ENCODE results near the gene HDAC6.

HDAC6 gene

GRCh38 chrX:48789366-48790220 lies 12.3 kb upstream of the HDAC6 start:
- no peak overlapping the region for H3K4me3 ChIP-seq (ENCODE audit: low read depth, low read length)
- TF ChIP-seq CTCF (IDR thresholded peaks at IDR 0.05; ENCODE audit: low read depth, low read length): no peak

GRCh38 chrX:48790477-48790876 lies 11.4 kb upstream of the HDAC6 start:
- no peak for TF ChIP-seq CTCF (IDR thresholded peaks at IDR 0.05; ENCODE audit: low read depth, low read length)
- no peak overlapping the region for H3K4me3 ChIP-seq (ENCODE audit: low read depth, low read length)

- TF ChIP-seq CTCF (IDR thresholded peaks at IDR 0.05; ENCODE audit: low read depth, low read length): no peak
- no peak overlapping the region for H3K4me3 ChIP-seq (ENCODE audit: low read depth, low read length)
These were observed 10.6 kb upstream of the HDAC6 start for GRCh38 chrX:48791063-48791820.

GRCh38 chrX:48792219-48792618 lies 9.6 kb upstream of the HDAC6 start:
- no peak for TF ChIP-seq CTCF (IDR thresholded peaks at IDR 0.05; ENCODE audit: low read depth, low read length)
- no peak overlapping the region for H3K4me3 ChIP-seq (ENCODE audit: low read depth, low read length)

- TF ChIP-seq CTCF (IDR thresholded peaks at IDR 0.05; ENCODE audit: low read depth, low read length): no peak
- no peak overlapping the region for H3K4me3 ChIP-seq (ENCODE audit: low read depth, low read length)
These were observed 7.9 kb upstream of the HDAC6 start for GRCh38 chrX:48793935-48794334.

GRCh38 chrX:48794340-48794910 lies 7.4 kb upstream of the HDAC6 start:
- TF ChIP-seq CTCF (IDR thresholded peaks at IDR 0.05; ENCODE audit: low read depth, low read length): no peak
- no peak overlapping the region for H3K4me3 ChIP-seq (ENCODE audit: low read depth, low read length)
